HEK293T (cell line): ENCODE measurements around the gene PRDM16.

ENCODE experiments used
- ARNT ChIP-seq: fragments of 450-650 bp; IDR thresholded peaks from 2 replicates; pipeline ENCODE4 v1.6.1; 2017; ENCODE audit warnings: mild to moderate bottlenecking
- BHLHE40 ChIP-seq: fragments of 450-650 bp; IDR thresholded peaks from 2 replicates; pipeline ENCODE4 v1.6.1; 2016; ENCODE audit warnings: mild to moderate bottlenecking, moderate library complexity, borderline replicate concordance
- ELF4 ChIP-seq: fragments of 450-650 bp; IDR thresholded peaks from 2 replicates; pipeline ENCODE4 v1.6.1; 2017; ENCODE audit warnings: antibody characterized with exemption
- FOXM1 ChIP-seq: fragments of 450-650 bp; IDR thresholded peaks from 2 replicates; pipeline ENCODE4 v1.6.1; 2017; ENCODE audit warnings: mild to moderate bottlenecking, borderline replicate concordance
- HDGF ChIP-seq: fragments of 450-650 bp; IDR thresholded peaks from 2 replicates; pipeline ENCODE4 v1.6.1; 2017; ENCODE audit warnings: antibody characterized with exemption, borderline replicate concordance
- LEF1 ChIP-seq: fragments of 450-650 bp; IDR thresholded peaks from 2 replicates; pipeline ENCODE4 v1.6.1; 2017; ENCODE audit warnings: mild to moderate bottlenecking, borderline replicate concordance
- NFRKB ChIP-seq: fragments of 450-650 bp; IDR thresholded peaks from 2 replicates; pipeline ENCODE4 v1.6.1; 2016; ENCODE audit warnings: mild to moderate bottlenecking, moderate library complexity
- PKNOX1 ChIP-seq: fragments of 450-650 bp; IDR thresholded peaks from 2 replicates; pipeline ENCODE4 v1.6.1; 2016
- SP1 ChIP-seq: fragments of 450-650 bp; IDR thresholded peaks from 2 replicates; pipeline ENCODE4 v1.6.1; 2017
- SUZ12 ChIP-seq: fragments of 450-650 bp; IDR thresholded peaks from 2 replicates; pipeline ENCODE4 v1.6.1; 2016; ENCODE audit warnings: mild to moderate bottlenecking
- TARDBP ChIP-seq: fragments of 450-650 bp; IDR thresholded peaks from 2 replicates; pipeline ENCODE4 v1.6.1; 2016
- ZNF384 ChIP-seq: fragments of 450-650 bp; IDR thresholded peaks from 2 replicates; pipeline ENCODE4 v1.6.1; 2016

GRCh38 chr1:3471356-3472087, 402.5 kb downstream of the PRDM16 start:
- TF ChIP-seq SP1 (no peak), TARDBP (no peak), ARNT (no peak), ZNF384 (no peak), SUZ12 (no peak), FOXM1 (no peak), ELF4 (no peak), HDGF (no peak), LEF1 (no peak), NFRKB (no peak), BHLHE40 (no peak), PKNOX1 (no peak)
